Fibroblast of lung (primary cell): ENCODE data around the gene KHSRP. TPM values are rescaled to one million over a fixed set of nuclear protein-coding genes. Genes with fewer than 3 reads are reported as not detected.

Experiments used
- DNase-seq, 2 donors: peaks; one replicate each; pipeline versions ENCODE4 v3.0.0 to v3.0.0-alpha.2; 2010; ENCODE audit warnings: low read depth in 2 of 2
- H2AFZ ChIP-seq: 2 replicates; pipeline ENCODE4 v1.5.1; 2012; ENCODE audit warnings: low read length, control low read depth, inconsistent platforms
- H3K27ac ChIP-seq: 2 replicates; pipeline ENCODE4 v1.5.1; 2011; ENCODE audit warnings: low read length, control low read depth; ENCODE audit not compliant: insufficient read depth
- H3K27me3 ChIP-seq: 2 replicates; pipeline ENCODE4 v1.5.1; 2011; ENCODE audit warnings: mild to moderate bottlenecking, low read length; ENCODE audit not compliant: control insufficient read depth, insufficient read depth
- H3K36me3 ChIP-seq: 2 replicates; pipeline ENCODE4 v1.5.1; 2011; ENCODE audit warnings: low read length; ENCODE audit not compliant: control insufficient read depth, insufficient read depth
- H3K4me1 ChIP-seq: 2 replicates; pipeline ENCODE4 v1.5.1; 2011; ENCODE audit warnings: low read length; ENCODE audit not compliant: control insufficient read depth, insufficient read depth; ENCODE audit errors: extremely low read depth
- H3K4me2 ChIP-seq: 2 replicates; pipeline ENCODE4 v1.5.1; 2011; ENCODE audit warnings: low read length, control low read depth; ENCODE audit not compliant: insufficient read depth; ENCODE audit errors: extremely low read depth
- H3K4me3 ChIP-seq, 4 experiments: fragments of 200-600 bp in 1 of 4; sonication (generic) in 1 of 4; replicated peaks in 1 of 4; 2 replicates each; pipeline ENCODE4 v1.5.1; 2011 to 2016; ENCODE audit warnings: low read length in 4 of 4, low read depth in 3 of 4, mild to moderate bottlenecking in 3 of 4, control low read depth in 2 of 4, inconsistent platforms in 1 of 4, mixed read lengths in 1 of 4; ENCODE audit not compliant: insufficient read depth in 1 of 4; ENCODE audit errors: control extremely low read depth in 1 of 4
- H3K79me2 ChIP-seq: 2 replicates; pipeline ENCODE4 v1.5.1; 2012; ENCODE audit warnings: mild to moderate bottlenecking, low read length, inconsistent platforms; ENCODE audit not compliant: control insufficient read depth, insufficient read depth
- H3K9ac ChIP-seq: 2 replicates; pipeline ENCODE4 v1.5.1; 2011; ENCODE audit warnings: mild to moderate bottlenecking, low read length, control low read depth; ENCODE audit not compliant: insufficient read depth
- H3K9me3 ChIP-seq: 2 replicates; pipeline ENCODE4 v1.5.1; 2012; ENCODE audit warnings: low read depth, low read length; ENCODE audit not compliant: control insufficient read depth, insufficient read depth
- H4K20me1 ChIP-seq: 2 replicates; pipeline ENCODE4 v1.5.1; 2011; ENCODE audit warnings: low read length; ENCODE audit not compliant: control insufficient read depth, insufficient read depth; ENCODE audit errors: extremely low read depth
- CTCF ChIP-seq, 2 donors: IDR thresholded peaks in 1 of 2; conservative IDR thresholded peaks in 1 of 2; 1 replicate in 1 of 2; 2 replicates in 1 of 2; pipeline ENCODE4 v1.5.1; 2011 to 2012; ENCODE audit warnings: low read length in 2 of 2, control low read depth in 1 of 2, inconsistent platforms in 1 of 2, low read depth in 1 of 2, mild to moderate bottlenecking in 1 of 2
- EZH2 ChIP-seq: IDR thresholded peaks from 2 replicates; pipeline ENCODE4 v1.5.1; 2012; ENCODE audit warnings: low read length, control low read depth, mild to moderate bottlenecking; ENCODE audit errors: missing control alignments
- polyA plus RNA-seq, 2 donors: library from polyadenylated mRNA; depleted of rRNA in 1 of 2; stranded (reverse) in 1 of 2; unstranded in 1 of 2; fragments of >200 nt; gene quantifications; 2 replicates each; pipeline ENCODE4 v1.2.1, GENCODE V29; 2011 to 2012; ENCODE audit warnings: missing spikeins in 1 of 2
- total RNA-seq: library from RNA; depleted of rRNA; stranded (reverse); fragments of >200 nt; gene quantifications from 2 replicates; pipeline ENCODE4 v1.2.1, GENCODE V29; 2014

The KHSRP gene
- total and polyA plus RNA-seq, 2 donors (not counting 1 experiment from before 2014, with no cell fraction given), result 66.0 to 93.5 TPM

GRCh38 chr19:6412447-6413091 is 12.0 kb downstream of the KHSRP start:
- H3K4me3 ChIP-seq, result no peak overlapping the region
- H3K36me3 ChIP-seq, result peaks cover 24% of the 10 kb centered on the region
- H3K27me3 ChIP-seq, result no peaks in the 10 kb centered on the region
- no peaks in the 10 kb centered on the region for H4K20me1 ChIP-seq
- peak overlapping the region; percentile 28 for H3K27ac ChIP-seq
- H3K4me2 ChIP-seq, result no peak overlapping the region
- no peak overlapping the region for H2AFZ ChIP-seq
- no peaks in the 10 kb centered on the region for H3K9me3 ChIP-seq
- H3K9ac ChIP-seq, result no peak overlapping the region
- DNase-seq, result peak in 1 of 2 donors; percentile 9
- peak; percentile 40 to 57 for TF ChIP-seq CTCF (conservative IDR thresholded peaks at IDR 0.05 in 1 of 2, IDR thresholded peaks at IDR 0.05 in 1 of 2; ENCODE audit: low read depth in 1 of 2, low read length in 2 of 2)
- TF ChIP-seq EZH2, result no peak
- no peaks in the 10 kb centered on the region for H3K4me1 ChIP-seq
- no peaks in the 10 kb centered on the region for H3K79me2 ChIP-seq

GRCh38 chr19:6412061-6412446 is 12.6 kb downstream of the KHSRP start:
- no peaks in the 10 kb centered on the region for H4K20me1 ChIP-seq
- no peaks in the 10 kb centered on the region for H3K4me1 ChIP-seq
- H2AFZ ChIP-seq, result no peak overlapping the region
- no peak overlapping the region for H3K27ac ChIP-seq
- H3K9me3 ChIP-seq, result no peaks in the 10 kb centered on the region
- H3K36me3 ChIP-seq, result peaks cover 21% of the 10 kb centered on the region
- H3K79me2 ChIP-seq, result no peaks in the 10 kb centered on the region
- TF ChIP-seq EZH2 (no peak), CTCF (conservative IDR thresholded peaks at IDR 0.05 in 1 of 2, IDR thresholded peaks at IDR 0.05 in 1 of 2; ENCODE audit: low read depth in 1 of 2, low read length in 2 of 2) (no peak)
- no peak overlapping the region for H3K4me2 ChIP-seq
- H3K9ac ChIP-seq, result no peak overlapping the region
- no peak overlapping the region for H3K4me3 ChIP-seq
- no peak for DNase-seq
- H3K27me3 ChIP-seq, result no peaks in the 10 kb centered on the region

- H3K9ac ChIP-seq, result no peak overlapping the region
- H3K27ac ChIP-seq, result no peak overlapping the region
- H3K4me1 ChIP-seq, result no peaks in the 10 kb centered on the region
- H3K27me3 ChIP-seq, result no peaks in the 10 kb centered on the region
- DNase-seq, result no peak
- no peaks in the 10 kb centered on the region for H3K9me3 ChIP-seq
- H3K36me3 ChIP-seq, result peaks cover 2% of the 10 kb centered on the region
- no peak overlapping the region for H3K4me2 ChIP-seq
- no peak overlapping the region for H3K4me3 ChIP-seq
- no peak for TF ChIP-seq CTCF (conservative IDR thresholded peaks at IDR 0.05 in 1 of 2, IDR thresholded peaks at IDR 0.05 in 1 of 2; ENCODE audit: low read depth in 1 of 2, low read length in 2 of 2)
- no peak for TF ChIP-seq EZH2
- no peak overlapping the region for H2AFZ ChIP-seq
- H4K20me1 ChIP-seq, result no peaks in the 10 kb centered on the region
- H3K79me2 ChIP-seq, result no peaks in the 10 kb centered on the region
These were observed 15.3 kb downstream of the KHSRP start for GRCh38 chr19:6409346-6409745.
